OCI-LY3 (cell line): ENCODE results near the gene CYP2F1.

ENCODE experiments used
- H2AFZ ChIP-seq: fragments of 200-600, 300-600 bp; shearing (Covaris generic); 2 replicates; pipeline ENCODE4 v1.6.0; 2014; ENCODE audit warnings: antibody characterized with exemption, low read depth, low read length
- H3K27ac ChIP-seq: fragments of 200-600, 300-600 bp; sonication (generic); 2 replicates; pipeline ENCODE4 v1.5.1; 2014; ENCODE audit warnings: mild to moderate bottlenecking, low read length, moderate library complexity, mixed read lengths
- H3K27me3 ChIP-seq: fragments of 200-600, 300-600 bp; sonication (generic); 2 replicates; pipeline ENCODE4 v1.6.1; 2014; ENCODE audit warnings: low read depth, low read length, mixed read lengths
- H3K36me3 ChIP-seq: fragments of 200-600, 300-600 bp; sonication (generic); replicated peaks from 2 replicates; pipeline ENCODE3; 2014; ENCODE audit warnings: low read depth, low read length, mixed read lengths
- H3K4me1 ChIP-seq: fragments of 300-600, 200-600 bp; sonication (generic); 2 replicates; pipeline ENCODE4 v1.6.1; 2014; ENCODE audit warnings: low read length, mixed read lengths
- H3K4me2 ChIP-seq: fragments of 200-600, 300-600 bp; sonication (generic); 2 replicates; pipeline ENCODE4 v1.6.1; 2014; ENCODE audit warnings: low read length, mixed read lengths
- H3K4me3 ChIP-seq: fragments of 300-600, 200-600 bp; sonication (generic); 2 replicates; pipeline ENCODE4 v1.5.1; 2014; ENCODE audit warnings: antibody characterized with exemption, mild to moderate bottlenecking, low read length, moderate library complexity
- H3K79me2 ChIP-seq: fragments of 300-600, 200-600 bp; shearing (Covaris generic); 2 replicates; pipeline ENCODE4 v1.6.1; 2014; ENCODE audit warnings: mild to moderate bottlenecking, low read length, mixed read lengths
- H3K9ac ChIP-seq: fragments of 300-600, 200-600 bp; shearing (Covaris generic); 2 replicates; pipeline ENCODE4 v1.6.0; 2014; ENCODE audit warnings: mild to moderate bottlenecking, low read length, moderate library complexity
- H3K9me3 ChIP-seq: fragments of 200-600, 300-600 bp; shearing (Covaris generic); 2 replicates; pipeline ENCODE4 v1.6.1; 2014; ENCODE audit warnings: low read length, mixed read lengths; ENCODE audit not compliant: insufficient read depth
- H4K20me1 ChIP-seq: fragments of 200-600, 300-600 bp; sonication (generic); 2 replicates; pipeline ENCODE4 v1.6.1; 2016; ENCODE audit warnings: low read length, mixed read lengths; ENCODE audit not compliant: insufficient read depth
- EZH2phosphoT487 ChIP-seq: fragments of 200-600 bp; shearing (Covaris generic); IDR thresholded peaks from 2 replicates; pipeline ENCODE4 v1.6.1; 2018; ENCODE audit warnings: antibody characterized with exemption, mixed run types, low read depth
- TF ChIP-seq, protein P1 (sequence below): fragments of 200-600, 300-600 bp; sonication (generic); IDR thresholded peaks from 2 replicates; pipeline ENCODE4 v1.5.1; 2014; ENCODE audit warnings: antibody characterized with exemption, low read length, low read depth

The CYP2F1 gene

DNA sequence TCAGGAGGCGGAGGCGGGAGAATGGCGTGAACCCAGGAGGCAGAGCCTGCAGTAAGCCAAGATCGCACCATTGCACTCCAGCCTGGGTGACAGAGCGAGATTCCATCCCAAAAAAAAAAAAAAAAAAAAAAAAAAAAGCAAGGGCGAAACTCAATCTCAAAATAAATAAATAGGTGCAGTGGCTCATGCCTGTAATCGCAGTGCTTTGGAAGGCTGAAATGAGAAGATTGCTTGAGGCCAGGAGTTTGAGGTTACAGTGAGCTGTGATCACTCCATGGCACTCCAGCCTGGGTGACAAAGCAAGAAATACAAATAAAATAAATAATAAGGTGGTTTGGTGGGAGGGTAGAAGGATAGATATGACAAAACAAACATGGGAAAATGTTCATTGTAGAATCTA, 39.8 kb downstream of the CYP2F1 start:
- Histone ChIP-seq H3K79me2 (no peaks in the 10 kb centered on the region), H3K9me3 (no peaks in the 10 kb centered on the region), H3K4me3 (no peak overlapping the region), H4K20me1 (no peaks in the 10 kb centered on the region), H2AFZ (no peak overlapping the region), H3K9ac (no peak overlapping the region), H3K4me1 (no peaks in the 10 kb centered on the region), H3K4me2 (no peak overlapping the region), H3K27me3 (0 out of 2 replicates have a peak, but pooled peaks cover 3% of the 10 kb centered on the region), H3K27ac (no peak overlapping the region), H3K36me3 (no peaks in the 10 kb centered on the region)
- TF ChIP-seq, protein P1, sequence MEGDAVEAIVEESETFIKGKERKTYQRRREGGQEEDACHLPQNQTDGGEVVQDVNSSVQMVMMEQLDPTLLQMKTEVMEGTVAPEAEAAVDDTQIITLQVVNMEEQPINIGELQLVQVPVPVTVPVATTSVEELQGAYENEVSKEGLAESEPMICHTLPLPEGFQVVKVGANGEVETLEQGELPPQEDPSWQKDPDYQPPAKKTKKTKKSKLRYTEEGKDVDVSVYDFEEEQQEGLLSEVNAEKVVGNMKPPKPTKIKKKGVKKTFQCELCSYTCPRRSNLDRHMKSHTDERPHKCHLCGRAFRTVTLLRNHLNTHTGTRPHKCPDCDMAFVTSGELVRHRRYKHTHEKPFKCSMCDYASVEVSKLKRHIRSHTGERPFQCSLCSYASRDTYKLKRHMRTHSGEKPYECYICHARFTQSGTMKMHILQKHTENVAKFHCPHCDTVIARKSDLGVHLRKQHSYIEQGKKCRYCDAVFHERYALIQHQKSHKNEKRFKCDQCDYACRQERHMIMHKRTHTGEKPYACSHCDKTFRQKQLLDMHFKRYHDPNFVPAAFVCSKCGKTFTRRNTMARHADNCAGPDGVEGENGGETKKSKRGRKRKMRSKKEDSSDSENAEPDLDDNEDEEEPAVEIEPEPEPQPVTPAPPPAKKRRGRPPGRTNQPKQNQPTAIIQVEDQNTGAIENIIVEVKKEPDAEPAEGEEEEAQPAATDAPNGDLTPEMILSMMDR: no peak
- no peak for TF ChIP-seq EZH2phosphoT487

DNA sequence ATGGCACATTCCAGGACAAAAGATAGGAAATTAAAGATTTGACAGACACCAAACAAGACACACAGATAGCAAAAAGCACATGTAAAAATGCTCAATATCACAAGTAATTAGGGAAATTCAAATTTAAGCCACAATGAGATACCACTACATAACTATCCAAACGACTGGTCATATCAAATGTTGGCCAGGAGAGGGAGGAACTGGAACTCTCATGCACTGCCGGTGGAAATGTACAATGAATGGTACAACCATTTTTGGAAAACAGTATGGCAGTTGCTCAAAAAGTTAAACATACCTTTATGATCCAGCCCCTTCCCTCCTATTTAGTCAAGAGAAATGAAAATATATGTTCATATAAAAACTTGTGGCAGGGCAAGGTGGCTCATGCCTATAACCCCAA, 42.0 kb downstream of the CYP2F1 start:
- Histone ChIP-seq H3K9ac (no peak overlapping the region), H3K79me2 (no peaks in the 10 kb centered on the region), H3K4me1 (no peaks in the 10 kb centered on the region), H3K4me3 (no peak overlapping the region), H3K27me3 (0 out of 2 replicates have a peak, but pooled peaks cover 3% of the 10 kb centered on the region), H2AFZ (no peak overlapping the region), H3K9me3 (no peaks in the 10 kb centered on the region), H3K27ac (no peak overlapping the region), H3K4me2 (no peak overlapping the region), H4K20me1 (no peaks in the 10 kb centered on the region), H3K36me3 (no peaks in the 10 kb centered on the region)
- no peak for TF ChIP-seq EZH2phosphoT487
- TF ChIP-seq, protein P1: no peak

DNA sequence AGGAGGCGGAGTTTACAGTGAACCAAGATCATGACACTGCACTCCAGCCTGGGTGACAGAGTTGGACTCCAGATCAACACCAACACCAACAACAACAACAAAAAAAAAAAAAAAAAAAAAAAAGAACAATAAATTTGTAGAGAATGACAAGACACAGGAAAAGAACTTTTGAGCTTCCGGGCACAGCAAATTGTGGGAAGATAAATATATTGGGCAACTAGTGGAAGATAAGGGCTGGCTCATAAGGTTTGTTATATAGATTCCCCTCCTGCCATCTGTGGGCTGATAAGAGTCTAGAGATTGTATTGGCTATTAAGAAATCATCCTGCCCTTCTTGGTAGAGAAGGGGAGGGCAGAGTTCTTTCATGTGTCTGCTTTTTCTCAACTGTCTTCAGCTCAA, 45.6 kb downstream of the CYP2F1 start:
- no peaks in the 10 kb centered on the region for H4K20me1 ChIP-seq
- no peaks in the 10 kb centered on the region for H3K4me1 ChIP-seq
- H3K4me2 ChIP-seq: no peak overlapping the region
- H3K9ac ChIP-seq: no peak overlapping the region
- no peak overlapping the region for H3K27ac ChIP-seq
- H3K79me2 ChIP-seq: no peaks in the 10 kb centered on the region
- TF ChIP-seq, protein P1: no peak
- no peak for TF ChIP-seq EZH2phosphoT487
- H3K27me3 ChIP-seq: 0 out of 2 replicates have a peak, but pooled peaks cover 3% of the 10 kb centered on the region
- no peaks in the 10 kb centered on the region for H3K9me3 ChIP-seq
- no peaks in the 10 kb centered on the region for H3K36me3 ChIP-seq
- H2AFZ ChIP-seq: no peak overlapping the region
- H3K4me3 ChIP-seq: no peak overlapping the region

DNA sequence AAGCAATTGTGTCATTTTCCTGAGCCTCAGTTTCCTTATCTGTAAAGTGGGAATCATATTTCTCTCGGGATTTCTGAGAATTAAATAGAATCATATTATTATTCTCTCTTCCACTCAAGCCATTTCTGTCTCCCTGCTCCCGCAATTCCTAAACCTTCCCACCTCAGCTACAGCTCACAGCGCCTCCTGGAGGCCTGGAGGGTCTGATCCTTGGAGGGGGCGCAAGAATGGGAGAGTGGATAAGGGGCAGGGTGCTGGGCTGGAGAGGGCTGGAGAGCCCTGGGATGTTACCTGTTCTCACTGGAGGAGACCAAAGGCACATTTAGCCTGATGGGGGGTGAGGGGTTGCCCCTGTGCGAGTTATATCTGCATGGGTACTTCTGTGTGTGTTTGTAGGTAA, 47.7 kb downstream of the CYP2F1 start:
- Histone ChIP-seq H3K4me2 (no peak overlapping the region), H3K79me2 (no peaks in the 10 kb centered on the region)

More for the DNA sequence above, 47.7 kb downstream of the CYP2F1 start:
- Histone ChIP-seq H3K27me3 (no peaks in the 10 kb centered on the region), H3K9ac (no peak overlapping the region), H4K20me1 (no peaks in the 10 kb centered on the region), H3K4me3 (no peak overlapping the region), H3K36me3 (no peaks in the 10 kb centered on the region), H3K9me3 (no peaks in the 10 kb centered on the region), H3K27ac (no peak overlapping the region), H3K4me1 (no peaks in the 10 kb centered on the region), H2AFZ (no peak overlapping the region)
- TF ChIP-seq, protein P1: peak; percentile 34
- no peak for TF ChIP-seq EZH2phosphoT487
